Astrocyte (in vitro differentiated cells and primary cell): ENCODE measurements around the gene RAVER2.

Experiments used
- CTCF ChIP-seq: IDR thresholded peaks from 2 replicates; pipeline ENCODE4 v1.5.1; 2011; ENCODE audit warnings: low read depth, mild to moderate bottlenecking, inconsistent platforms, low read length, moderate library complexity; ENCODE audit not compliant: insufficient read depth
- EZH2 ChIP-seq: IDR thresholded peaks from 2 replicates; pipeline ENCODE4 v1.6.1; 2012; ENCODE audit warnings: mild to moderate bottlenecking, low read length, inconsistent platforms; ENCODE audit not compliant: insufficient read depth

DNA sequence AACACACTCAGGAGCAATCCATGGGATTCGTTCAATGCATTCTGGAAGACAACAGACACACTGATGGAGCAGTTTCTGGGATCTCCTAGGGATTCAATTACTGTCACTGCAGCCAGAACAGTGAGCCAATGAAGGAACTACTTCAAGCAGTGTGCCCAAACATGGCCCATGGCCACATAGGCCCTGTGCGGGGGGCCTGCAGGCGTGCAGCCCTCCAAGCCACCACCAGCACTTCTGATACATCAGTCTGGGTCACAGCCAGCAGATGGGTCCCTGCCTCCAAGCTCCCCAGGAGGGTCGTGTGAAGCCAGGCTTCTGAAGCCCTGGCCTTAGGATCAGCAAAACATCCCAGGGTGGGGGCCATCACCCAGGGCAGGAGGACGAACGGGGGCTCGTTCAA lies 99.3 kb downstream of the RAVER2 start:
- no peak for TF ChIP-seq CTCF
- no peak for TF ChIP-seq EZH2
